GM12878 (cell line): Measurements from ENCODE around the gene NR2F2. TPM values are rescaled to one million over a fixed set of nuclear protein-coding genes. Genes with fewer than 3 reads are reported as not detected.

ENCODE experiments used
- ATAC-seq: fragments of 200-7000 bp; cut with Tn5 transposase; 3 replicates; pipeline ENCODE4 v1.9.1; 2020; ENCODE audit warnings: mild to moderate bottlenecking, moderate library complexity
- BruUV-seq: library from RNA; stranded (reverse); fragments of 400-500 nt; replicated peaks from 2 replicates; lab custom pipeline; 2021; lab: Mats Ljungman, UMichigan
- CTCF ChIA-PET: fragments of 300-600 bp; sonication (Branson Sonifier 250); formaldehyde crosslinking; extraction: SDS; loops from one replicate; lab custom pipeline; 2021; ENCODE audit warnings: inconsistent platforms; lab: Yijun Ruan, JAX
- POLR2A ChIA-PET: fragments of 350-600 bp; formaldehyde crosslinking; extraction: SDS; loops from one replicate; lab custom pipeline; 2021; ENCODE audit warnings: inconsistent platforms; lab: Charles Lee
- RAD21 ChIA-PET: fragments of 300-600 bp; sonication (Branson Sonifier 250); formaldehyde crosslinking; loops from one replicate; lab custom pipeline; 2023; ENCODE audit warnings: antibody characterized with exemption; ENCODE audit not compliant: unreplicated experiment; lab: Charles Lee
- SMC1A ChIA-PET: fragments of 300-600 bp; sonication (Branson Sonifier 250); formaldehyde crosslinking; loops from one replicate; lab custom pipeline; 2023; ENCODE audit not compliant: unreplicated experiment, uncharacterized antibody; lab: Charles Lee
- DNase-seq: peaks from one replicate; pipeline ENCODE4 v3.0.0-alpha.2; 2011; ENCODE audit warnings: low read depth, low spot score
- FAIRE-seq: peaks from 3 replicates; lab custom pipeline; 2011; peaks lifted over from hg19 to GRCh38; lab: Jason Lieb, UNC
- H2AFZ ChIP-seq: 2 replicates; pipeline ENCODE4 v1.6.0; 2011; ENCODE audit warnings: low read depth, low read length, control low read depth; ENCODE audit not compliant: control insufficient read depth
- H3K27ac ChIP-seq: 2 replicates; pipeline ENCODE4 v1.5.1; 2011; ENCODE audit warnings: control low read depth; ENCODE audit not compliant: control insufficient read depth, insufficient read depth
- H3K27me3 ChIP-seq, 2 experiments: replicated peaks in 1 of 2; 2 replicates each; pipeline versions ENCODE4 v1.6.0 to v1.6.1; 2011; ENCODE audit warnings: low read length in 1 of 2; ENCODE audit not compliant: control insufficient read depth in 2 of 2, insufficient read depth in 2 of 2
- H3K36me3 ChIP-seq, 2 experiments: 2 replicates each; pipeline ENCODE4 v1.5.1; 2011; ENCODE audit warnings: low read length in 1 of 2; ENCODE audit not compliant: control insufficient read depth in 2 of 2, insufficient read depth in 2 of 2
- H3K4me1 ChIP-seq: 2 replicates; pipeline ENCODE4 v1.6.1; 2011; ENCODE audit warnings: mild to moderate bottlenecking, low read length, moderate library complexity, mixed read lengths; ENCODE audit not compliant: control insufficient read depth, insufficient read depth
- H3K4me2 ChIP-seq: 2 replicates; pipeline ENCODE4 v1.6.0; 2011; ENCODE audit warnings: control low read depth; ENCODE audit not compliant: control insufficient read depth, insufficient read depth
- H3K4me3 ChIP-seq: fragments of 200-600 bp; sonication (generic); 2 replicates; pipeline ENCODE4 v1.5.1; 2016
- H3K79me2 ChIP-seq: 2 replicates; pipeline ENCODE4 v1.6.0; 2011; ENCODE audit warnings: low read length; ENCODE audit not compliant: control insufficient read depth, insufficient read depth
- H3K9ac ChIP-seq: 2 replicates; pipeline ENCODE4 v1.8.0; 2011; ENCODE audit warnings: low read length, control low read depth, mixed read lengths; ENCODE audit not compliant: control insufficient read depth, insufficient read depth
- H3K9me3 ChIP-seq: replicated peaks from 3 replicates; pipeline ENCODE4 v1.5.1; 2011; ENCODE audit warnings: mild to moderate bottlenecking, low read length; ENCODE audit not compliant: control insufficient read depth, insufficient read depth
- H4K20me1 ChIP-seq: 2 replicates; pipeline ENCODE4 v1.6.0; 2011; ENCODE audit not compliant: control insufficient read depth, insufficient read depth
- CHD1 ChIP-seq: IDR thresholded peaks from 2 replicates; pipeline ENCODE4 v1.6.1; 2012; ENCODE audit warnings: low read depth, low read length, improper control_type of control experiment
- DPF2 ChIP-seq: fragments of 450-650 bp; IDR thresholded peaks from 2 replicates; pipeline ENCODE4 v1.6.1; 2017; ENCODE audit warnings: mild to moderate bottlenecking
- KLF5 ChIP-seq: fragments of 450-650 bp; IDR thresholded peaks from 2 replicates; pipeline ENCODE4 v1.6.1; 2014; ENCODE audit warnings: mild to moderate bottlenecking; ENCODE audit not compliant: partially characterized antibody
- MTA2 ChIP-seq: fragments of 450-650 bp; IDR thresholded peaks from 2 replicates; pipeline ENCODE4 v1.6.1; 2016; ENCODE audit warnings: low read depth, mild to moderate bottlenecking, moderate library complexity
- RELA ChIP-seq: fragments of 450-650 bp; IDR thresholded peaks from 2 replicates; pipeline ENCODE4 v1.8.0; 2014; ENCODE audit warnings: borderline replicate concordance; ENCODE audit not compliant: partially characterized antibody
- WGBS: methylation state at CpG from one replicate; pipeline ENCODE4 v1.1.6; 2016; ENCODE audit warnings: low lambda C conversion rate; ENCODE audit not compliant: insufficient replicate concordance, insufficient coverage; ENCODE audit errors: missing lambda C conversion rate; 5-methylcytosine and 5-hydroxymethylcytosine counted together
- in situ Hi-C: fragments of 300-500 bp; cut with MboI; formaldehyde crosslinking; loops from 9 replicates; pipeline ENCODE4 v1.14.3; 2018; ENCODE audit warnings: mixed read lengths
- intact Hi-C: fragments of 100-400 bp; cut with micrococcal nuclease; formaldehyde crosslinking; loops from one replicate; pipeline ENCODE4 v1.14.2; 2022; ENCODE audit not compliant: unreplicated experiment
- polyA plus RNA-seq, 11 experiments: library from polyadenylated mRNA; depleted of rRNA in 4 of 11; unstranded in 6 of 11; stranded (reverse) in 5 of 11; fragments of >200 nt; fragmentation: Nextera tagmentation in 4 of 11; fragmentation: Illumina TruSeq in 1 of 11; extraction: Ambion mirVana in 4 of 11; extraction: Trizol in 1 of 11; gene quantifications; 1 replicate in 1 of 11; 2 replicates in 10 of 11; pipeline versions ENCODE4 v1.2.1 to v1.2.3, GENCODE V29; 2011 to 2016; ENCODE audit warnings: inconsistent platforms in 2 of 11, missing spikeins in 2 of 11, low read depth in 1 of 11
- total RNA-seq, 4 experiments: library from RNA; depleted of rRNA in 3 of 4; stranded (reverse); fragments of >200 nt in 3 of 4; fragmentation: Illumina TruSeq in 1 of 4; extraction: Trizol in 1 of 4; gene quantifications; 2 replicates each; pipeline versions ENCODE4 v1.2.1 to v1.2.3, GENCODE V29; 2013 to 2021
- TF ChIP-seq, protein P1 (sequence below): IDR thresholded peaks from 2 replicates; pipeline ENCODE4 v1.6.1; 2012; ENCODE audit warnings: low read depth, low read length, improper control_type of control experiment
- TF ChIP-seq, protein P2 (sequence below): fragments of 450-650 bp; IDR thresholded peaks from 2 replicates; pipeline ENCODE4 v1.6.1; 2018; ENCODE audit warnings: borderline replicate concordance, mild to moderate bottlenecking; ENCODE audit not compliant: partially characterized antibody
- TF ChIP-seq, protein P3 (sequence below): IDR thresholded peaks from 2 replicates; pipeline ENCODE4 v1.6.1; 2012; ENCODE audit warnings: improper control_type of control experiment, low read depth, low read length; ENCODE audit not compliant: insufficient replicate concordance
- TF ChIP-seq, protein P4 (sequence below): fragments of 450-650 bp; IDR thresholded peaks from 2 replicates; pipeline ENCODE4 v1.6.1; 2017; ENCODE audit warnings: mild to moderate bottlenecking, moderate library complexity

NR2F2 gene
- total and polyA plus RNA-seq, 10 of the 15 experiments (the other 5 are each of a cell fraction or from before 2014, with no cell fraction given), result 1.1 to 10.1 (median 3.2) TPM

DNA sequence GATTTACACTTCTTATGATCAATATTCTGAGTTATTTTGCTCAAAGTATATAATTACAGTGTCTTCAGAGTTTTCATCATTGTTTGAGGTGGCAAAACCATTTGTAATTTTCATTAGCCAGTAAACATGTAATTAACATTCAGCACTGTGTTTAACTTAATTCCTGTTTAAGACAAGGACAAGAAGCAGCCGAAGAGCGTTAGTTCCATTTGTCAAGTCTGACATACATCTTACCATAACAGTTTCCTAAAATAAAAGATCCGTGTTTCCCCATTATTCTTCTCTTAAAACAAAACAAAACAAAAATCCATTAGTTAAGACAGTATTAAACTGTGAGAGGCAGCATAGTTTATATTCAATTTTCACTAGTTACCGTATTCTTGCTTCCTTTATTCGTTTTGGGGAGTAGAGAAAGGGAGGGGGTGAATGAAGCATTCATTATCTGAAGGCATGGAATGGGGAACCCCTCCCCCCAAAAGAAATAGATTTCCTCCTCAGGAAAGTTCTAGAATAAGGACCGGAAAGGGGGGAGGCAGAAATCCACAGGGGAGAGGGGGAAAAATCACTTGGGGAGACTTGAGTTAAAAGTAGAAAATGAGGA lies 5.5 kb upstream of the NR2F2 start:
- RAD21 ChIA-PET, result interaction anchor here (2.9 to 7.6 kb wide), 4 partner anchors 18 to 1038 kb away, joined by 12 to 252 read pairs (median 73); no protein-coding TSS in a partner anchor
- no peaks in the 10 kb centered on the region for H3K36me3 ChIP-seq
- H4K20me1 ChIP-seq, result no peaks in the 10 kb centered on the region
- WGBS, result 25% methylated on average over 6 of the region's 6 CpGs
- H3K4me1 ChIP-seq, result peaks cover 6% of the 10 kb centered on the region; the same call in 1 of the 2 replicates
- CTCF ChIA-PET, result no interaction called here
- H3K4me3 ChIP-seq, result no peak overlapping the region
- no peak overlapping the region for H3K4me2 ChIP-seq
- H3K27ac ChIP-seq, result no peak overlapping the region
- in situ Hi-C loops, result loop anchor here (10.0 kb wide), 1 partner anchor 910 kb away; no protein-coding TSS in a partner anchor
- FAIRE-seq, result no peak
- H3K9ac ChIP-seq, result no peak overlapping the region
- no peak overlapping the region for H2AFZ ChIP-seq
- POLR2A ChIA-PET, result interaction anchor here (0.6 to 7.4 kb wide), 2 partner anchors 17 to 30 kb away, joined by 4 to 163 read pairs; no protein-coding TSS in a partner anchor
- SMC1A ChIA-PET, result interaction anchor here (1.9 to 7.4 kb wide), 4 partner anchors 11 to 1065 kb away, joined by 7 to 103 read pairs (median 34); no protein-coding TSS in a partner anchor
- H3K27me3 ChIP-seq, result peaks cover 0 to 29% of the 10 kb centered on the region in 2 experiments; a peak in 2 of 4 replicates
- no peaks in the 10 kb centered on the region for H3K79me2 ChIP-seq
- no peak for ATAC-seq
- no peaks in the 10 kb centered on the region; the same call in 2 of the 3 replicates for H3K9me3 ChIP-seq
- intact Hi-C loops, result loop anchor here (2.0 to 5.0 kb wide), 8 partner anchors 63 to 912 kb away; no protein-coding TSS in a partner anchor
- no peak for DNase-seq
- no TSS peak for BruUV-seq
- TF ChIP-seq, protein P1, sequence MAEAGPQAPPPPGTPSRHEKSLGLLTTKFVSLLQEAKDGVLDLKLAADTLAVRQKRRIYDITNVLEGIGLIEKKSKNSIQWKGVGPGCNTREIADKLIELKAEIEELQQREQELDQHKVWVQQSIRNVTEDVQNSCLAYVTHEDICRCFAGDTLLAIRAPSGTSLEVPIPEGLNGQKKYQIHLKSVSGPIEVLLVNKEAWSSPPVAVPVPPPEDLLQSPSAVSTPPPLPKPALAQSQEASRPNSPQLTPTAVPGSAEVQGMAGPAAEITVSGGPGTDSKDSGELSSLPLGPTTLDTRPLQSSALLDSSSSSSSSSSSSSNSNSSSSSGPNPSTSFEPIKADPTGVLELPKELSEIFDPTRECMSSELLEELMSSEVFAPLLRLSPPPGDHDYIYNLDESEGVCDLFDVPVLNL, result no peak
- TF ChIP-seq DPF2 (no peak), MTA2 (no peak), RELA (no peak), KLF5 (no peak), CHD1 (no peak)
- TF ChIP-seq, protein P2, sequence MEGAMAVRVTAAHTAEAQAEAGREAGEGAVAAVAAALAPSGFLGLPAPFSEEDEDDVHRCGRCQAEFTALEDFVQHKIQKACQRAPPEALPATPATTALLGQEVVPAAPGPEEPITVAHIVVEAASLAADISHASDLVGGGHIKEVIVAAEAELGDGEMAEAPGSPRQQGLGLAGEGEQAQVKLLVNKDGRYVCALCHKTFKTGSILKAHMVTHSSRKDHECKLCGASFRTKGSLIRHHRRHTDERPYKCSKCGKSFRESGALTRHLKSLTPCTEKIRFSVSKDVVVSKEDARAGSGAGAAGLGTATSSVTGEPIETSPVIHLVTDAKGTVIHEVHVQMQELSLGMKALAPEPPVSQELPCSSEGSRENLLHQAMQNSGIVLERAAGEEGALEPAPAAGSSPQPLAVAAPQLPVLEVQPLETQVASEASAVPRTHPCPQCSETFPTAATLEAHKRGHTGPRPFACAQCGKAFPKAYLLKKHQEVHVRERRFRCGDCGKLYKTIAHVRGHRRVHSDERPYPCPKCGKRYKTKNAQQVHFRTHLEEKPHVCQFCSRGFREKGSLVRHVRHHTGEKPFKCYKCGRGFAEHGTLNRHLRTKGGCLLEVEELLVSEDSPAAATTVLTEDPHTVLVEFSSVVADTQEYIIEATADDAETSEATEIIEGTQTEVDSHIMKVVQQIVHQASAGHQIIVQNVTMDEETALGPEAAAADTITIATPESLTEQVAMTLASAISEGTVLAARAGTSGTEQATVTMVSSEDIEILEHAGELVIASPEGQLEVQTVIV, result no peak
- TF ChIP-seq, protein P3, sequence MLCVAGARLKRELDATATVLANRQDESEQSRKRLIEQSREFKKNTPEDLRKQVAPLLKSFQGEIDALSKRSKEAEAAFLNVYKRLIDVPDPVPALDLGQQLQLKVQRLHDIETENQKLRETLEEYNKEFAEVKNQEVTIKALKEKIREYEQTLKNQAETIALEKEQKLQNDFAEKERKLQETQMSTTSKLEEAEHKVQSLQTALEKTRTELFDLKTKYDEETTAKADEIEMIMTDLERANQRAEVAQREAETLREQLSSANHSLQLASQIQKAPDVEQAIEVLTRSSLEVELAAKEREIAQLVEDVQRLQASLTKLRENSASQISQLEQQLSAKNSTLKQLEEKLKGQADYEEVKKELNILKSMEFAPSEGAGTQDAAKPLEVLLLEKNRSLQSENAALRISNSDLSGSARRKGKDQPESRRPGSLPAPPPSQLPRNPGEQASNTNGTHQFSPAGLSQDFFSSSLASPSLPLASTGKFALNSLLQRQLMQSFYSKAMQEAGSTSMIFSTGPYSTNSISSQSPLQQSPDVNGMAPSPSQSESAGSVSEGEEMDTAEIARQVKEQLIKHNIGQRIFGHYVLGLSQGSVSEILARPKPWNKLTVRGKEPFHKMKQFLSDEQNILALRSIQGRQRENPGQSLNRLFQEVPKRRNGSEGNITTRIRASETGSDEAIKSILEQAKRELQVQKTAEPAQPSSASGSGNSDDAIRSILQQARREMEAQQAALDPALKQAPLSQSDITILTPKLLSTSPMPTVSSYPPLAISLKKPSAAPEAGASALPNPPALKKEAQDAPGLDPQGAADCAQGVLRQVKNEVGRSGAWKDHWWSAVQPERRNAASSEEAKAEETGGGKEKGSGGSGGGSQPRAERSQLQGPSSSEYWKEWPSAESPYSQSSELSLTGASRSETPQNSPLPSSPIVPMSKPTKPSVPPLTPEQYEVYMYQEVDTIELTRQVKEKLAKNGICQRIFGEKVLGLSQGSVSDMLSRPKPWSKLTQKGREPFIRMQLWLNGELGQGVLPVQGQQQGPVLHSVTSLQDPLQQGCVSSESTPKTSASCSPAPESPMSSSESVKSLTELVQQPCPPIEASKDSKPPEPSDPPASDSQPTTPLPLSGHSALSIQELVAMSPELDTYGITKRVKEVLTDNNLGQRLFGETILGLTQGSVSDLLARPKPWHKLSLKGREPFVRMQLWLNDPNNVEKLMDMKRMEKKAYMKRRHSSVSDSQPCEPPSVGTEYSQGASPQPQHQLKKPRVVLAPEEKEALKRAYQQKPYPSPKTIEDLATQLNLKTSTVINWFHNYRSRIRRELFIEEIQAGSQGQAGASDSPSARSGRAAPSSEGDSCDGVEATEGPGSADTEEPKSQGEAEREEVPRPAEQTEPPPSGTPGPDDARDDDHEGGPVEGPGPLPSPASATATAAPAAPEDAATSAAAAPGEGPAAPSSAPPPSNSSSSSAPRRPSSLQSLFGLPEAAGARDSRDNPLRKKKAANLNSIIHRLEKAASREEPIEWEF, result no peak
- TF ChIP-seq, protein P4, sequence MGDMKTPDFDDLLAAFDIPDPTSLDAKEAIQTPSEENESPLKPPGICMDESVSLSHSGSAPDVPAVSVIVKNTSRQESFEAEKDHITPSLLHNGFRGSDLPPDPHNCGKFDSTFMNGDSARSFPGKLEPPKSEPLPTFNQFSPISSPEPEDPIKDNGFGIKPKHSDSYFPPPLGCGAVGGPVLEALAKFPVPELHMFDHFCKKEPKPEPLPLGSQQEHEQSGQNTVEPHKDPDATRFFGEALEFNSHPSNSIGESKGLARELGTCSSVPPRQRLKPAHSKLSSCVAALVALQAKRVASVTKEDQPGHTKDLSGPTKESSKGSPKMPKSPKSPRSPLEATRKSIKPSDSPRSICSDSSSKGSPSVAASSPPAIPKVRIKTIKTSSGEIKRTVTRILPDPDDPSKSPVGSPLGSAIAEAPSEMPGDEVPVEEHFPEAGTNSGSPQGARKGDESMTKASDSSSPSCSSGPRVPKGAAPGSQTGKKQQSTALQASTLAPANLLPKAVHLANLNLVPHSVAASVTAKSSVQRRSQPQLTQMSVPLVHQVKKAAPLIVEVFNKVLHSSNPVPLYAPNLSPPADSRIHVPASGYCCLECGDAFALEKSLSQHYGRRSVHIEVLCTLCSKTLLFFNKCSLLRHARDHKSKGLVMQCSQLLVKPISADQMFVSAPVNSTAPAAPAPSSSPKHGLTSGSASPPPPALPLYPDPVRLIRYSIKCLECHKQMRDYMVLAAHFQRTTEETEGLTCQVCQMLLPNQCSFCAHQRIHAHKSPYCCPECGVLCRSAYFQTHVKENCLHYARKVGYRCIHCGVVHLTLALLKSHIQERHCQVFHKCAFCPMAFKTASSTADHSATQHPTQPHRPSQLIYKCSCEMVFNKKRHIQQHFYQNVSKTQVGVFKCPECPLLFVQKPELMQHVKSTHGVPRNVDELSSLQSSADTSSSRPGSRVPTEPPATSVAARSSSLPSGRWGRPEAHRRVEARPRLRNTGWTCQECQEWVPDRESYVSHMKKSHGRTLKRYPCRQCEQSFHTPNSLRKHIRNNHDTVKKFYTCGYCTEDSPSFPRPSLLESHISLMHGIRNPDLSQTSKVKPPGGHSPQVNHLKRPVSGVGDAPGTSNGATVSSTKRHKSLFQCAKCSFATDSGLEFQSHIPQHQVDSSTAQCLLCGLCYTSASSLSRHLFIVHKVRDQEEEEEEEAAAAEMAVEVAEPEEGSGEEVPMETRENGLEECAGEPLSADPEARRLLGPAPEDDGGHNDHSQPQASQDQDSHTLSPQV, result no peak
